Lower leg skin (tissue), 4 donors: ENCODE results near the gene SLC7A4. TPM values are rescaled to one million over a fixed set of nuclear protein-coding genes. Genes with fewer than 3 reads are reported as not detected.
"Not testable (repeated sequence)": the region's sequence is repeated elsewhere in the genome, so short reads cannot be mapped to it uniquely, and the experiment has no call there.

Source experiments
- DNase-seq, 2 donors: peaks; one replicate each; pipeline ENCODE4 v3.0.0-alpha.2; 2019; ENCODE audit warnings: low spot score in 2 of 2
- H3K4me3 ChIP-seq: fragments of 200-600 bp; sonication (generic); 2 replicates; pipeline ENCODE4 v1.5.1; 2017; ENCODE audit warnings: mild to moderate bottlenecking, low read depth; ENCODE audit not compliant: poor library complexity, severe bottlenecking
- CTCF ChIP-seq, 3 donors: fragments of 450-650 bp; IDR thresholded peaks; one replicate each; pipeline ENCODE4 v1.5.1; 2016; ENCODE audit warnings: antibody characterized with exemption in 3 of 3, mild to moderate bottlenecking in 3 of 3, moderate library complexity in 2 of 3
- POLR2A ChIP-seq, 2 donors: fragments of 450-650 bp; IDR thresholded peaks; one replicate each; pipeline ENCODE4 v1.6.1; 2016 to 2017; ENCODE audit warnings: antibody characterized with exemption in 2 of 2, mild to moderate bottlenecking in 1 of 2, moderate library complexity in 1 of 2
- WGBS, 2 donors: methylation state at CpG; one replicate each; pipeline ENCODE4 v1.1.5; 2018; 5-methylcytosine and 5-hydroxymethylcytosine counted together
- intact Hi-C: fragments of 100-400 bp; cut with DNase I; formaldehyde crosslinking; loops from one replicate; pipeline ENCODE4 v1.15.0; 2023; ENCODE audit warnings: low total_unique reads
- total RNA-seq, 4 donors: library from RNA; depleted of rRNA; stranded (reverse); fragments of >200 nt; gene quantifications; one replicate each; pipeline ENCODE4 v1.1.0, GENCODE V29; 2016

Gene SLC7A4
- total RNA-seq, 4 donors from 2014 or later, result 1.5 to 4.5 (median 2.8) TPM

- no peak overlapping the region for H3K4me3 ChIP-seq
- WGBS, 2 donors, result 49 to 53% methylated on average over 13 of the region's 13 CpGs
- no peak for DNase-seq
- intact Hi-C loops, result no loop called here
- TF ChIP-seq CTCF (IDR thresholded peaks at IDR 0.05) (no peak), POLR2A (IDR thresholded peaks at IDR 0.05) (no peak)
These were observed 32.8 kb upstream of the SLC7A4 start for GRCh38 chr22:21064917-21065864.

GRCh38 chr22:21064425-21064824, 32.1 kb upstream of the SLC7A4 start:
- intact Hi-C loops, H3K4me3 ChIP-seq, DNase-seq: not testable (repeated sequence)
- 67 to 74% methylated on average over 11 of the region's 11 CpGs for WGBS, 2 donors

GRCh38 chr22:21061660-21062321, 29.4 kb upstream of the SLC7A4 start:
- 89 to 90% methylated on average over 17 to 18 of the region's 18 CpGs for WGBS, 2 donors
- intact Hi-C loops, H3K4me3 ChIP-seq, DNase-seq: not testable (repeated sequence)

- 74 to 82% methylated on average over 7 to 8 of the region's 8 CpGs for WGBS, 2 donors
- DNase-seq, H3K4me3 ChIP-seq, intact Hi-C loops: not testable (repeated sequence)
These were observed 28.0 kb upstream of the SLC7A4 start for GRCh38 chr22:21060363-21060762.

- 49 to 56% methylated on average over 7 of the region's 7 CpGs for WGBS, 2 donors
- intact Hi-C loops, result no loop called here
- no peak for DNase-seq
- TF ChIP-seq POLR2A (IDR thresholded peaks at IDR 0.05) (no peak), CTCF (IDR thresholded peaks at IDR 0.05) (no peak)
- H3K4me3 ChIP-seq, result no peak overlapping the region
These were observed 23.5 kb upstream of the SLC7A4 start for GRCh38 chr22:21055880-21056319.

- WGBS, 2 donors, result 42 to 63% methylated on average over 3 to 4 of the region's 4 CpGs
- no peak overlapping the region for H3K4me3 ChIP-seq
- no peak for DNase-seq
- TF ChIP-seq CTCF (IDR thresholded peaks at IDR 0.05) (no peak), POLR2A (IDR thresholded peaks at IDR 0.05) (no peak)
- intact Hi-C loops, result no loop called here
These were observed 23.1 kb upstream of the SLC7A4 start for GRCh38 chr22:21055564-21055834.

- H3K4me3 ChIP-seq, result no peak overlapping the region
- 79 to 81% methylated on average over 10 to 11 of the region's 11 CpGs for WGBS, 2 donors
- DNase-seq, result no peak
- intact Hi-C loops, result no loop called here
- no peak for TF ChIP-seq CTCF (IDR thresholded peaks at IDR 0.05)
- no peak for TF ChIP-seq POLR2A (IDR thresholded peaks at IDR 0.05)
These were observed 22.6 kb upstream of the SLC7A4 start for GRCh38 chr22:21054714-21055563.
